Measurements from ENCODE around the gene DDX1.

DDX1 gene

GRCh38 chr2:15605721-15606120 lies 14.1 kb downstream of the DDX1 start:
- Histone ChIP-seq H3K27me3 (ENCODE audit: insufficient read depth, poor library complexity, severe bottlenecking) (no peaks in the 10 kb centered on the region), H3K4me3 (replicated peaks; ENCODE audit: insufficient read depth, low read length) (no peak overlapping the region), H3K27ac (replicated peaks) (no peak overlapping the region)
- no peak for TF ChIP-seq POLR2AphosphoS5 (IDR thresholded peaks at IDR 0.05; ENCODE audit: low read depth)
- no peak for TF ChIP-seq SPI1 (IDR thresholded peaks at IDR 0.05; ENCODE audit: borderline replicate concordance, low read depth)
- TF ChIP-seq CTCF (IDR thresholded peaks at IDR 0.05; ENCODE audit: insufficient read depth, low read length) = no peak
- TF ChIP-seq REST (IDR thresholded peaks at IDR 0.05; ENCODE audit: insufficient replicate concordance, low read depth) = no peak
- no peak for TF ChIP-seq GABPA (IDR thresholded peaks at IDR 0.05; ENCODE audit: low read depth)
- DNase-seq (ENCODE audit: low read depth in 1 of 2, low spot score in 1 of 2) = no peak

- TF ChIP-seq REST (IDR thresholded peaks at IDR 0.05; ENCODE audit: insufficient replicate concordance, low read depth) = no peak
- TF ChIP-seq CTCF (IDR thresholded peaks at IDR 0.05; ENCODE audit: insufficient read depth, low read length) = no peak
- no peak for TF ChIP-seq GABPA (IDR thresholded peaks at IDR 0.05; ENCODE audit: low read depth)
- TF ChIP-seq POLR2AphosphoS5 (IDR thresholded peaks at IDR 0.05; ENCODE audit: low read depth) = no peak
- no peak for TF ChIP-seq SPI1 (IDR thresholded peaks at IDR 0.05; ENCODE audit: borderline replicate concordance, low read depth)
- DNase-seq (ENCODE audit: low read depth in 1 of 2, low spot score in 1 of 2) = no peak
- no peak overlapping the region for H3K27ac ChIP-seq (replicated peaks)
- H3K27me3 ChIP-seq (ENCODE audit: insufficient read depth, poor library complexity, severe bottlenecking) = no peaks in the 10 kb centered on the region
- no peak overlapping the region for H3K4me3 ChIP-seq (replicated peaks; ENCODE audit: insufficient read depth, low read length)
Observed at GRCh38 chr2:15606481-15607441, 15.1 kb downstream of the DDX1 start.

GRCh38 chr2:15607709-15608391 lies 16.2 kb downstream of the DDX1 start:
- H3K4me3 ChIP-seq (replicated peaks; ENCODE audit: insufficient read depth, low read length) = no peak overlapping the region
- TF ChIP-seq CTCF (IDR thresholded peaks at IDR 0.05; ENCODE audit: insufficient read depth, low read length) = no peak
- no peak for TF ChIP-seq SPI1 (IDR thresholded peaks at IDR 0.05; ENCODE audit: borderline replicate concordance, low read depth)
- DNase-seq (ENCODE audit: low read depth in 1 of 2, low spot score in 1 of 2) = no peak
- no peaks in the 10 kb centered on the region for H3K27me3 ChIP-seq (ENCODE audit: insufficient read depth, poor library complexity, severe bottlenecking)
- no peak overlapping the region for H3K27ac ChIP-seq (replicated peaks)

Data from HL-60 (cell line).